Fibroblast of gingiva (primary cell): ENCODE data around the gene POU3F1.

Source experiments
- DNase-seq: peaks from one replicate; pipeline ENCODE4 v3.0.0-alpha.2; 2011; ENCODE audit warnings: low read depth

POU3F1 gene

GRCh38 chr1:38046333-38046883, at the start of gene POU3F1:
POU3F1 (minus strand) TSS chr1:38046793; CDS start chr1:38046743, 50 bp downstream.
- DNase-seq, result no peak

GRCh38 chr1:38095454-38095931, 48.9 kb upstream of the POU3F1 start:
- no peak for DNase-seq

GRCh38 chr1:38094711-38095290, 48.2 kb upstream of the POU3F1 start:
- no peak for DNase-seq

- no peak for DNase-seq
Observed at GRCh38 chr1:38093569-38094520, 47.3 kb upstream of the POU3F1 start.

- DNase-seq, result no peak
Observed at GRCh38 chr1:38092256-38092655, 45.7 kb upstream of the POU3F1 start.

- DNase-seq, result no peak
Observed at GRCh38 chr1:38090796-38091195, 44.2 kb upstream of the POU3F1 start.

GRCh38 chr1:38089712-38090360, 43.2 kb upstream of the POU3F1 start:
- no peak for DNase-seq

GRCh38 chr1:38088791-38089190, 42.2 kb upstream of the POU3F1 start:
- DNase-seq, result no peak

- DNase-seq, result no peak
Observed at GRCh38 chr1:38088366-38088765, 41.8 kb upstream of the POU3F1 start.

- DNase-seq, result no peak
Observed at GRCh38 chr1:38087676-38088075, 41.1 kb upstream of the POU3F1 start.

GRCh38 chr1:38085666-38086330, 39.2 kb upstream of the POU3F1 start:
- DNase-seq, result no peak

- no peak for DNase-seq
Observed at GRCh38 chr1:38084700-38085099, 38.1 kb upstream of the POU3F1 start.

- DNase-seq, result no peak
Observed at GRCh38 chr1:38084113-38084512, 37.5 kb upstream of the POU3F1 start.

- no peak for DNase-seq
Observed at GRCh38 chr1:38083541-38083940, 36.9 kb upstream of the POU3F1 start.

GRCh38 chr1:38082769-38083263, 36.2 kb upstream of the POU3F1 start:
- no peak for DNase-seq

- no peak for DNase-seq
Observed at GRCh38 chr1:38079019-38079418, 32.4 kb upstream of the POU3F1 start.

GRCh38 chr1:38077523-38078147, 31.0 kb upstream of the POU3F1 start:
- peak; percentile 15 for DNase-seq

GRCh38 chr1:38076455-38076854, 29.9 kb upstream of the POU3F1 start:
- no peak for DNase-seq

- DNase-seq, result no peak
Observed at GRCh38 chr1:38076038-38076437, 29.4 kb upstream of the POU3F1 start.

GRCh38 chr1:38075191-38075590, 28.6 kb upstream of the POU3F1 start:
- DNase-seq, result no peak

- DNase-seq, result no peak
Observed at GRCh38 chr1:38074302-38074677, 27.7 kb upstream of the POU3F1 start.
